K562 (cell line): ENCODE data around the gene TANGO6. TPM values are rescaled to one million over a fixed set of nuclear protein-coding genes. Genes with fewer than 3 reads are reported as not detected.

Experiments used
- ATAC-seq: fragments of 200-7000 bp; cut with Tn5 transposase; 3 replicates; pipeline ENCODE4 v1.9.1; 2020; ENCODE audit warnings: moderate library complexity
- BruUV-seq: library from RNA; stranded (reverse); fragments of 400-500 nt; replicated peaks from 2 replicates; lab custom pipeline; 2021; lab: Mats Ljungman, UMichigan
- CTCF ChIA-PET: fragments of 300-600 bp; formaldehyde crosslinking; extraction: SDS; loops from one replicate; lab custom pipeline; 2021; ENCODE audit warnings: low intra/inter-chr PET ratio; lab: Yijun Ruan, JAX
- POLR2A ChIA-PET: fragments of 300-600, 350-650 bp; sonication (Branson Sonifier 250); formaldehyde crosslinking; extraction: SDS; loops from one replicate; lab custom pipeline; 2021; ENCODE audit warnings: antibody characterized with exemption, inconsistent platforms; lab: Yijun Ruan, JAX
- DNase-seq, 4 experiments: peaks; one replicate each; pipeline versions ENCODE4 v3.0.0 to v3.0.0-alpha.2; 2011 to 2018; ENCODE audit warnings: low spot score in 3 of 4, mixed read lengths in 3 of 4; ENCODE audit errors: extremely low read depth in 1 of 4
- FAIRE-seq: peaks from 2 replicates; lab custom pipeline; 2011; peaks lifted over from hg19 to GRCh38; lab: Jason Lieb, UNC
- H2AFZ ChIP-seq: 2 replicates; pipeline ENCODE4 v1.6.0; 2011; ENCODE audit warnings: low read depth, low read length, control low read depth, inconsistent platforms
- H3K27ac ChIP-seq: fragments of 200-600 bp; 3 replicates; pipeline ENCODE4 v1.8.0; 2011; ENCODE audit warnings: low read depth, mild to moderate bottlenecking, control low read depth, inconsistent platforms, low read length, moderate library complexity, mixed read lengths; ENCODE audit errors: extremely low read depth
- H3K27me3 ChIP-seq, 2 experiments: fragments of 300-600 bp in 1 of 2; 2 replicates in 1 of 2; 3 replicates in 1 of 2; pipeline versions ENCODE4 v1.6.0 to v1.8.0; 2011; ENCODE audit warnings: inconsistent platforms in 2 of 2, low read length in 2 of 2, mild to moderate bottlenecking in 1 of 2, mixed read lengths in 1 of 2, moderate library complexity in 1 of 2; ENCODE audit not compliant: control insufficient read depth in 2 of 2, insufficient read depth in 2 of 2
- H3K36me3 ChIP-seq: fragments of 300-600 bp; 3 replicates; pipeline ENCODE4 v1.8.0; 2011; ENCODE audit warnings: mild to moderate bottlenecking, low read length, inconsistent platforms; ENCODE audit not compliant: control insufficient read depth, insufficient read depth
- H3K4me1 ChIP-seq, 2 experiments: fragments of 200-600 bp in 1 of 2; replicated peaks in 1 of 2; 2 replicates in 1 of 2; 3 replicates in 1 of 2; pipeline versions ENCODE4 v1.5.1 to v1.8.0; 2011; ENCODE audit warnings: inconsistent platforms in 2 of 2, low read length in 2 of 2, mild to moderate bottlenecking in 1 of 2, mixed read lengths in 1 of 2, moderate library complexity in 1 of 2; ENCODE audit not compliant: control insufficient read depth in 2 of 2, insufficient read depth in 2 of 2
- H3K4me2 ChIP-seq: 2 replicates; pipeline ENCODE4 v1.6.1; 2011; ENCODE audit warnings: low read length, control low read depth, inconsistent platforms, mixed read lengths; ENCODE audit not compliant: insufficient read depth
- H3K4me3 ChIP-seq: fragments of 200-600 bp; sonication (generic), shearing (Covaris generic); 2 replicates; pipeline ENCODE4 v1.5.1; 2016; ENCODE audit warnings: control low read depth, inconsistent platforms
- H3K79me2 ChIP-seq: fragments of 200-600 bp; 3 replicates; pipeline ENCODE4 v1.8.0; 2011; ENCODE audit warnings: low read length, inconsistent platforms; ENCODE audit not compliant: control insufficient read depth, insufficient read depth
- H3K9ac ChIP-seq, 2 experiments: 2 replicates each; pipeline versions ENCODE4 v1.6.0 to v1.6.1; 2011; ENCODE audit warnings: low read depth in 2 of 2, low read length in 2 of 2, control low read depth in 1 of 2, inconsistent platforms in 1 of 2, mild to moderate bottlenecking in 1 of 2, mixed read lengths in 1 of 2; ENCODE audit not compliant: insufficient read depth in 1 of 2
- H3K9me1 ChIP-seq: one replicate; pipeline ENCODE4 v1.6.0; 2011; ENCODE audit warnings: inconsistent platforms, mild to moderate bottlenecking, low read length, moderate library complexity; ENCODE audit not compliant: control insufficient read depth, insufficient read depth
- H3K9me3 ChIP-seq: replicated peaks from 2 replicates; pipeline ENCODE4 v1.5.1; 2011; ENCODE audit warnings: low read depth, low read length, inconsistent platforms; ENCODE audit not compliant: control insufficient read depth, insufficient read depth
- H4K20me1 ChIP-seq: replicated peaks from 2 replicates; pipeline ENCODE4 v1.6.1; 2011; ENCODE audit warnings: low read length, inconsistent platforms, mixed read lengths; ENCODE audit not compliant: control insufficient read depth, insufficient read depth
- HOXB6 ChIP-seq: fragments of 250-450 bp; sonication (Bioruptor Pico); IDR thresholded peaks from 2 replicates; pipeline ENCODE4 v1.5.1; 2022; ENCODE audit warnings: mild to moderate bottlenecking, borderline replicate concordance
- MTA3 ChIP-seq: fragments of 450-650 bp; formaldehyde crosslinking; IDR thresholded peaks from 2 replicates; pipeline ENCODE4 v1.6.1; 2017; ENCODE audit warnings: mild to moderate bottlenecking, borderline replicate concordance
- NFYB ChIP-seq: IDR thresholded peaks from 2 replicates; pipeline ENCODE4 v1.6.1; 2011; ENCODE audit warnings: mild to moderate bottlenecking, moderate library complexity; ENCODE audit not compliant: insufficient read length; ENCODE audit errors: extremely low read depth
- PTTG1 ChIP-seq: fragments of 450-650 bp; IDR thresholded peaks from 2 replicates; pipeline ENCODE4 v1.6.1; 2016; ENCODE audit warnings: low read depth, mild to moderate bottlenecking, missing genetic modification characterization, missing compliant biosample characterization
- RAD21 ChIP-seq, 2 experiments: fragments of 250-450 bp in 1 of 2; fragments of 450-650 bp in 1 of 2; sonication (Bioruptor Pico) in 1 of 2; formaldehyde crosslinking in 1 of 2; IDR thresholded peaks in 1 of 2; conservative IDR thresholded peaks in 1 of 2; 2 replicates each; pipeline versions ENCODE4 v1.4.0 to v1.8.0; 2020 to 2022; ENCODE audit warnings: mild to moderate bottlenecking in 2 of 2, moderate library complexity in 1 of 2
- ZNF174 ChIP-seq: fragments of 250-450 bp; sonication (Bioruptor Pico); IDR thresholded peaks from 2 replicates; pipeline ENCODE4 v1.4.0; 2020; ENCODE audit warnings: mild to moderate bottlenecking
- WGBS: fragments of 100-300 bp; shearing (Covaris generic); methylation state at CpG from one replicate; pipeline ENCODE4 v1.1.6; 2016; ENCODE audit warnings: low coverage, mixed read lengths; ENCODE audit not compliant: insufficient coverage; ENCODE audit errors: missing lambda C conversion rate; 5-methylcytosine and 5-hydroxymethylcytosine counted together
- in situ Hi-C: fragments of 300-500 bp; cut with MboI; formaldehyde crosslinking; loops from 4 replicates; pipeline ENCODE4 v1.15.0; 2018; ENCODE audit warnings: inconsistent platforms, mixed read lengths
- intact Hi-C: fragments of 100-400 bp; cut with micrococcal nuclease; formaldehyde crosslinking; loops from 2 replicates; pipeline ENCODE4 v1.14.2; 2022
- polyA plus RNA-seq, 8 experiments: library from polyadenylated mRNA; depleted of rRNA in 4 of 8; stranded (reverse) in 5 of 8; unstranded in 3 of 8; fragments of >200 nt; fragmentation: Nextera tagmentation in 2 of 8; fragmentation: Illumina TruSeq in 1 of 8; extraction: Ambion mirVana in 2 of 8; extraction: Trizol in 1 of 8; gene quantifications; 2 replicates each; pipeline versions ENCODE4 v1.2.1 to v1.2.3, GENCODE V29; 2011 to 2014; ENCODE audit warnings: inconsistent platforms in 1 of 8, missing spikeins in 1 of 8
- total RNA-seq, 7 experiments: library from RNA; depleted of rRNA in 6 of 7; stranded (reverse); fragments of >200 nt in 6 of 7; fragmentation: Illumina TruSeq in 2 of 7; extraction: Trizol in 2 of 7; gene quantifications; 2 replicates each; pipeline versions ENCODE4 v1.2.1 to v1.2.3, GENCODE V29; 2011 to 2021; ENCODE audit warnings: low replicate concordance in 1 of 7
- TF ChIP-seq, protein P1 (sequence below): fragments of 250-450 bp; sonication (Bioruptor Pico); IDR thresholded peaks from 2 replicates; pipeline ENCODE4 v1.9.0; 2021; ENCODE audit warnings: mild to moderate bottlenecking, inconsistent platforms

The TANGO6 gene
- total and polyA plus RNA-seq, 9 of the 15 experiments (the other 6 are each of a cell fraction or from before 2014, with no cell fraction given), result 1.6 to 15.2 (median 9.6) TPM

DNA sequence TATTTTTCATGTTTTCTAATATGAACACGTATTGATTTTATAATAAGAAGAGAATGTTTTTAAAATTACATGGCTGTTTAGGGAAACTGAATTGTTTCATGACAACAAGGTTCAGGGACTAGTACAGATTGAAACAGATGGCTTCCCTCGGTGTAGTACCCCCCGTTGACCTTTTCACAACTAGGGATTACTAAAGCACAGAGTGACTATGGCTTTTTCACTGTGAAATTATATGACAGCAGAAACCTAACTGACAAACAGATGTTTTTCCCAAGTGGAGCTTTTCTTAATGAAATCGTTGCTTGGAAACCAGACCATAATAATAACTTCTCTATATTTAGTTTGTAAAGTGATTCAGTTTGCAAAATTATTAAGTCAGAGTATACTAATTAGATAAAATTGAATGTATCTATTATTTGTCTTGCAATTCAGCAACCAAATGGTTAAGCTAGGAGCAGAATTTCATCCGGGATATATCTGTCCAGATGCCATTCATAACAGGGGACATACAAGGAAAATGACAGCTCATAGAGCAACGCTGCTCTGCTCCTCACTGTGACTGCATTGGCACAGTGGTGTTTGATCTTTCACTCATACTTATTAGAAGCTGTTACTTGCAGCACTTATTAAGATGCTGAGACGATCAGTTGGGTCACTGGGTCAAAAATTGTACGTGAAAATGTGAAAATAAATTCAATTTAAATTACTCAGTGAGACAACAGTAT is 111.7 kb downstream of the TANGO6 start (continued):
- TF ChIP-seq, protein P1, sequence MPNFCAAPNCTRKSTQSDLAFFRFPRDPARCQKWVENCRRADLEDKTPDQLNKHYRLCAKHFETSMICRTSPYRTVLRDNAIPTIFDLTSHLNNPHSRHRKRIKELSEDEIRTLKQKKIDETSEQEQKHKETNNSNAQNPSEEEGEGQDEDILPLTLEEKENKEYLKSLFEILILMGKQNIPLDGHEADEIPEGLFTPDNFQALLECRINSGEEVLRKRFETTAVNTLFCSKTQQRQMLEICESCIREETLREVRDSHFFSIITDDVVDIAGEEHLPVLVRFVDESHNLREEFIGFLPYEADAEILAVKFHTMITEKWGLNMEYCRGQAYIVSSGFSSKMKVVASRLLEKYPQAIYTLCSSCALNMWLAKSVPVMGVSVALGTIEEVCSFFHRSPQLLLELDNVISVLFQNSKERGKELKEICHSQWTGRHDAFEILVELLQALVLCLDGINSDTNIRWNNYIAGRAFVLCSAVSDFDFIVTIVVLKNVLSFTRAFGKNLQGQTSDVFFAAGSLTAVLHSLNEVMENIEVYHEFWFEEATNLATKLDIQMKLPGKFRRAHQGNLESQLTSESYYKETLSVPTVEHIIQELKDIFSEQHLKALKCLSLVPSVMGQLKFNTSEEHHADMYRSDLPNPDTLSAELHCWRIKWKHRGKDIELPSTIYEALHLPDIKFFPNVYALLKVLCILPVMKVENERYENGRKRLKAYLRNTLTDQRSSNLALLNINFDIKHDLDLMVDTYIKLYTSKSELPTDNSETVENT (CRISPR knock-in tag), result no peak
- TF ChIP-seq ZNF174 (CRISPR knock-in tag), result no peak
- TF ChIP-seq MTA3, result no peak

DNA sequence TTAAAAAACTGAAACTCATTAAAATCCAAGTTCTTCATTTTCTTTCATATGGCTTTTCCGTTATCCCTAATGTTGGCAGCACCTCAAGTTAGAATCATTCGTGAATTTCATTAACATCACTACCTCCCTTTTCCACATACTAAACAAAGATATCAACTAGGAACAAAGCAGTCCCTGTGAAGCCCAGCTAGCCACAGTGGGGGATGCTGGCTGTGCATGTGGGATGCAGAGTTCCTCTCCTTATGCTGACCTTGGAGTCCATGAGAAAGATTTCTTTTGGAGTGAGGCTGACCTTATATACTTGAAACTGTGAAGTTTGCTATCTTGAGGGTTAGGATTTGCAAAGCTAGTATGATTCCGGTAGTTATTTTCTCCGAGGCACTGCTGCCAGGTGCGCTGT is 117.6 kb downstream of the TANGO6 start:
- TF ChIP-seq PTTG1 (tag) (no peak), NFYB (no peak), HOXB6 (CRISPR knock-in tag) (no peak), RAD21 (CRISPR knock-in tag; conservative IDR thresholded peaks at IDR 0.05 in 1 of 2, IDR thresholded peaks at IDR 0.05 in 1 of 2) (no peak)
- no peak overlapping the region for H3K27ac ChIP-seq
- H3K4me2 ChIP-seq, result no peak overlapping the region
- ATAC-seq (no peak), DNase-seq (no peak), FAIRE-seq (no peak)
- no peaks in the 10 kb centered on the region for H4K20me1 ChIP-seq
- WGBS, result 88% methylated on average over 5 of the region's 5 CpGs
- H3K9me1 ChIP-seq, result no peaks in the 10 kb centered on the region
- intact Hi-C loops, result no loop called here
- H3K9me3 ChIP-seq, result no peaks in the 10 kb centered on the region
- ChIA-PET CTCF (no interaction called here), POLR2A (no interaction called here)
- in situ Hi-C loops, result no loop called here
- H3K4me3 ChIP-seq, result no peak overlapping the region
- no peaks in the 10 kb centered on the region for H3K36me3 ChIP-seq
- peaks cover 0 to 5% of the 10 kb centered on the region in 2 experiments; a peak in 2 of 5 replicates for H3K4me1 ChIP-seq
- H3K27me3 ChIP-seq, result no peaks in the 10 kb centered on the region
- H3K9ac ChIP-seq, result no peak overlapping the region
- H2AFZ ChIP-seq, result no peak overlapping the region
- no TSS peak for BruUV-seq
- no peaks in the 10 kb centered on the region for H3K79me2 ChIP-seq
